GM12872 (cell line): ENCODE data around the gene ITM2C.

Source experiments
- TF ChIP-seq, protein P1 (sequence below): IDR thresholded peaks from 3 replicates; pipeline ENCODE4 v1.5.1; 2011; ENCODE audit warnings: low read depth, mild to moderate bottlenecking, low read length, moderate library complexity; ENCODE audit not compliant: insufficient read depth

ITM2C gene

GRCh38 chr2:230890646-230891045 lies 25.9 kb downstream of the ITM2C start:
- TF ChIP-seq, protein P1, sequence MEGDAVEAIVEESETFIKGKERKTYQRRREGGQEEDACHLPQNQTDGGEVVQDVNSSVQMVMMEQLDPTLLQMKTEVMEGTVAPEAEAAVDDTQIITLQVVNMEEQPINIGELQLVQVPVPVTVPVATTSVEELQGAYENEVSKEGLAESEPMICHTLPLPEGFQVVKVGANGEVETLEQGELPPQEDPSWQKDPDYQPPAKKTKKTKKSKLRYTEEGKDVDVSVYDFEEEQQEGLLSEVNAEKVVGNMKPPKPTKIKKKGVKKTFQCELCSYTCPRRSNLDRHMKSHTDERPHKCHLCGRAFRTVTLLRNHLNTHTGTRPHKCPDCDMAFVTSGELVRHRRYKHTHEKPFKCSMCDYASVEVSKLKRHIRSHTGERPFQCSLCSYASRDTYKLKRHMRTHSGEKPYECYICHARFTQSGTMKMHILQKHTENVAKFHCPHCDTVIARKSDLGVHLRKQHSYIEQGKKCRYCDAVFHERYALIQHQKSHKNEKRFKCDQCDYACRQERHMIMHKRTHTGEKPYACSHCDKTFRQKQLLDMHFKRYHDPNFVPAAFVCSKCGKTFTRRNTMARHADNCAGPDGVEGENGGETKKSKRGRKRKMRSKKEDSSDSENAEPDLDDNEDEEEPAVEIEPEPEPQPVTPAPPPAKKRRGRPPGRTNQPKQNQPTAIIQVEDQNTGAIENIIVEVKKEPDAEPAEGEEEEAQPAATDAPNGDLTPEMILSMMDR = no peak

DNA sequence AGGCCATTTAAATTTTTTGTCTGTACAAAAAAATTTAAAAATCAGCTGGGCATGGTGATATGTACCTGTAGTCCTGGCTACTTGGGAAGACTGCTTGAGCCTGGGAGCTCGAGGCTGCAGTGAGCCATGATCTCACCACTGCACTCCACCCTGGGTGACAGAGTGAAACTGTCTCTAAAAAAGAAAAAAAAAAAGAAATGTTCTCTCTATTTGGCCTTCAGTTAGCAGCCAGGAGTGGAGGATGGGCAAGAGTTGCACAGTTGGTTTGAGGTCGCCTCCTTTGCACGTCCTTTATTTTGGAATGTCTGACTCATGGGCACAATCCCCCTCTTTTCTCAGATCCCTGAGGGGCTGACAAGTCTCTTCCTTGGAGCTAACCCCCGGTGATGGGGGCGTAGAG lies 26.3 kb downstream of the ITM2C start:
- TF ChIP-seq, protein P1 = no peak

GRCh38 chr2:230891509-230891908 lies 26.8 kb downstream of the ITM2C start:
- TF ChIP-seq, protein P1 = no peak

DNA sequence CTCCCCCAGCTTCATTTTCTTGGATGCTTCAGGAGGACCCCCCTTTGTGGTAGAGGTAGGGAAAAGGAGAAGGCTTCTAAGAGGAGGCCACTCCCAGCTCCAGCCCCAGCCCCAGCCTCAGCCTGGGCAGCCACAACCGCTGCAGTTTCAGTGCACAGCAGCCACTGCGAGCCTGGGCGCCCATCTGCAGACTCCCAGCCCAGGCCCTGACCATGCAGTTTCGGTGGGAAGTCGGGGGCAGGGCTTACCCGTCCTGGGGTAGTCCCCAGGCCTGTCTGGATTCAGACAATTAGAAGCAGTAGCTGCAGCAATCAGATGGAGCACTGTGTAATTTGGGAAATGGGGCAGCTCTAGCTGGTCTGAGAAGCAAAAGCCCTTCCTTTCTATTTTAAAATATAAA lies 28.6 kb downstream of the ITM2C start:
- TF ChIP-seq, protein P1 = no peak

GRCh38 chr2:230893841-230894781 lies 29.4 kb downstream of the ITM2C start:
- TF ChIP-seq, protein P1 = no peak

DNA sequence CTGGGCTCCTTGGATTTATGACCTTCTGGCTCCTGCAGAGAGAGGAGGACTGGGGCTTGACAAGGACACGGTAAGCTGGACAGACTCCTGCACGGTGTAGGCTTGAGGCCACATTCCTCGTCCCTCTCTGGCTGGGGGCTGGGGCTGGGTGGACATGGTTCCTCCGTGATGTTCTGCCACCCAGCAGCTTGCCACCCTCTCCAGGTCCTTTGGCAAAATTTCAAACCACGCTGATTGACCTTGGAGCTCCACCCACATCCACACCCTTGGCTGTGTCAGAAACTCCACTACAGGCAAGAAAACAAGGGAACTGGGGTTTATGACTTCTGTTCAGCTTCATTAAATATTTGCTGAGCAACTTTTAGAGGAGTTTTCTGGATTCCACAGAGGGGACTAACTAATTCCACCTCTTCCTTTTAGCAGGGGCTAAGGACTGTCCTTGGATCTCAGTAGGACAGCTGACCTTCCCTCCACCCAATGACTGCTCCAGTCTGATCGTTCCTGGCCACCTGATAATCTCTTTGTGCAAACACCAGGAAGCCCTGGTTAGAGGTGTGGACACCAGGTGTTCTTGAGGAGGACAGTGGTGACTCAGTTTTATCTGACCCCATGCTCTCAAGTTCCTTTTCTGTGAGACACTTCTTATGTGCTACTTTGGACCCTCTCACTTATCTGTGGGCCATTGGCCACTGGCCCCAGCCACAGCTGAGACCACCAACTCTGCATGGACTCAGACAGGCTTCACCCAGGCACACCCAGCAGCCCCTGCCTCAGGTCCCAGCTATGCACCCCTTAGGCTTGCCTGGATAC lies 31.0 kb downstream of the ITM2C start:
- TF ChIP-seq, protein P1 = no peak
